ENCODE results near the gene RASIP1.
"Not testable (repeated sequence)": the region's sequence is repeated elsewhere in the genome, so short reads cannot be mapped to it uniquely, and the experiment has no call there.

RASIP1 gene

DNA sequence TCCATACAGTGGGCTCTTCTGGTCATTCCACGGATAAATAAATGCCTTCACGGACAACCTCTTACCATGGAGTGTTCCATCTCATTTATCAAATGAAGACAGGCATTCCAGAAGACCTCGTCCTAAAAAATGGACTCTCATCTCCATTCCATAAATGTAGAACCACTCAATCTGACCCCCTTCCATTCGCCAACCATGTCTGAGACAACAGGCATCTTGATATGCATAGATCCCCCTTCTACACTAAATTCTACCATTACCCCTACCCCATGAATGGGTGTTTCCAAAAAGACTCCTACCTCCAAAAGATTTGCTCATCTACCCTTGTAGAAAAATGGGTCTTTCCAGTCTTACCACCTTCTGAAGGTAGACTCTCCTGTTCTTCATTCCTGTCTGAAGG is 9.0 kb downstream of the RASIP1 start:
- no peak for DNase-seq

DNA sequence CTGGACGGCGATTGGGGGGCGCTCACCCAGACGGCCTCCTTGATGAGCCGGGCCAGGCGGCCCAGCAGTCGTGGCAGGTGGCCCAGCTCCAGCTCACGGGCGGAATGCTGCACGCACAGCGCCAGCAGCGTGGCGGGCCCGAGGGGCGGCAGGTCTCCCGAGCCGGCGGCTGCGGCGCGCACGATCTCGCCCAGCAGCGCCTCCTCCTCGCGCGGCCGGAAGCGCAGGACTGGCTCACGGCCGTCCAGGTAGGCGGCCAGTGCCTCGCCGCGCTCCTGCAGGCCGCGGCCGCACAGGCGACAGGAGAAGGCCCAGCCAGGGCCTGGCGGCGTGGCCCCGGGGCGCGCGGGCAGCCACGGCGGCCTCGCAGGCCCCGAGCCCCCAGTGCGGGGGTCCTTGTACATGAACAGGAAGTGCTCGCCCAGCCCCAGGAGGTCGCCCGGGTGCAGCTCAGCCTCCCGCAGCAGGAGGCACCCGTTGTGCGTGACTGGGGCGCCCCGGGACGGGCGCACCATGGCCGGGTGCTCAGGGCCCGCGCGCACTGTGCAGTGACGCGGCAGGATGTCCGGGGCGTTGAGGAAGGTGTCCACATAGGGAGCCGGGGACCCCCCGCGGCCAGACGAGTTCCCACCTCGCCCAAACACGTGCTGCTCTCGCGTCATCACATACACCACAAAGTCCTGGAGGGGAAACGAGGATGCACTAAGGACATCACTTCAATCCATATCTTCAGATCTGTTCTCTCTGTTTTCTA is 11.3 kb downstream of the RASIP1 start:
- no peak for DNase-seq

DNA sequence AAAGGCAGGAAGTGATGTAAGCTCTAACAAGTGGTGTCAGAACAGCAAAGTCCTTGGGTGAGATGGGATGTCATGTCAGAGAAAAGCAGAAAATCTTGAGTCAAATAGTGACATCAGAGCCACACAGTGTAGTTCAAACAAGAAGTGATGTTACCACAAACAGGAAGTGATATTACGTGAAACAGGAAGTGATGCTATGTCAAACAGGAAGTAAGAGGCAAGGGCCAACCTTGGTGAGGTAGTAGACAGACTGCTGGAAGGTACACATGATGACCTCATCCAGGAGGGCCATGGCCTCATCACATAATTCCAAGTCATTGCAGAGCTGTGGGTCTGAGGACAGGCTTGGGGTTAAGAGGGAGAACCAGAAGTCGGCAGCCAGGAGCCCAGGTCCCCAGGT is 13.9 kb downstream of the RASIP1 start:
- DNase-seq, result peak in 2 of 5 experiments; percentile 31 to 90

DNA sequence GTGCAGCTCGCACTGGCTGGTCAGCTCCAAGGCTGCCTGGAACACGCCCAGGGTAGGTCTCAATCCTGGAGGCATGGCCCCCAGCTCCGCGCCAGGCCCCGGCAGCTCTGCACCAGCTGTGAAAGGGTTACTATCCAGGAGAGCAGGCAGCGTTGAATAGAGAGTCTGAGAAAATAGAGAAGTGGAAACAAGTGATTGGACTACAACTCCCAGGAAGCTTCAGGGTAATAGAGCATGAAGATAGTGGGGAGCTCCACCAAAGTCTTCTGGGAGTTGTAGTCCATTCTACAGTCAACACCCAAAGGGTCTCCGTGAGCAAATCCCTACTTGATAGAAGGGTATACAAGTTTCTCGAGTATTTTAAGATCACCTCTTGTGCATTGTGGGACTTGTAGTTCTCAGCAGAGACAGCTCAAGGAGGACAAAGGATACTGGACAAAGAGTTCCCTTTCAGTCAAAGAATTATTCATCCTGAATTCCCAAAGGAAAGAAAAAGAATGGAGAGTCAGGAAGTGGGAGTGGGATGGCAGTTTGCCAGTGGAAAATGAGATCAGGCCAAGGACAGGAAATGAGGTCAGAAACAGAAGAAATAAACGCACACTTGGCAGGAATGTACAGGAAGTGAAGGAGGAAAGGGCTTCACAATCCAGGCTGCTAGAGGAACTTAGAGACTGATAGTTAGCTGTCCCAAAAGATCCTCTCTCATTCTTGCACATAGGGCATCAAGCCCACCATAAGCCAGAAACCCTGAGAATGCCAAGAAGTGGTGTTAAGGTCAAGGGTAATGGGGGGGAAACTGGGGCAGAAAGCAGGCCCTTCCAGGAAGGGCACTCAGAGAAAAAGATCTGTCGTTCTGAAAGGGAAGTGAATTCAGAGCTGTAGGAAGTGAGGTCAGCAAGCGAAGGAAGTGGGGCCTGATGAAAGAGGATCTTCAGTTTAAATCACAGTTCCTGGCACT is 15.3 kb downstream of the RASIP1 start:
- DNase-seq, result peak in 2 of 5 experiments; percentile 40 to 74

DNA sequence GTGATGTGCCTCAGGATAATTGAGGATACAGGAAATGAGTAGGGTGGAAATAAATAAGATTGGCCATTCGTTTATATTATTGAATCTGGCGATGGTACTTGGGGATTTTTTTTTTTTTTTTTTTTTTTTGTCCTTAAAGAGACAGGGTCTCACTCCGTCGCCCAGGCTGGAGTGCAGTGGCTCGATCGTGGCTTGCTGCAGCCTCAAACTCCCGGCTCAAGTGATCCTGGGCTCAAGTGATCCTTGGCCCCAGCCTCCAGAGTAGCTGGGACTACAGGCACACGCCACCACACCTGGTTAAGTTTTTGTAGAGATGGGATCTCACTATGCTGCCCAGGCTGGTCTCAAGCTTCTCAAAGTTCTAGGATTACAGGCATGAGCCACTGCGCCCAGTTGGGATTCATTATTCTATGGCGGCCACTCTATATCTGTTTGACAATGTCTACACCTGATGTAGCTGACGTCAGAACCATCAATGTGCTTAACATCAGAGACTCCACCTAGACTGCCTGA is 18.2 kb downstream of the RASIP1 start:
- DNase-seq, result no peak

DNA sequence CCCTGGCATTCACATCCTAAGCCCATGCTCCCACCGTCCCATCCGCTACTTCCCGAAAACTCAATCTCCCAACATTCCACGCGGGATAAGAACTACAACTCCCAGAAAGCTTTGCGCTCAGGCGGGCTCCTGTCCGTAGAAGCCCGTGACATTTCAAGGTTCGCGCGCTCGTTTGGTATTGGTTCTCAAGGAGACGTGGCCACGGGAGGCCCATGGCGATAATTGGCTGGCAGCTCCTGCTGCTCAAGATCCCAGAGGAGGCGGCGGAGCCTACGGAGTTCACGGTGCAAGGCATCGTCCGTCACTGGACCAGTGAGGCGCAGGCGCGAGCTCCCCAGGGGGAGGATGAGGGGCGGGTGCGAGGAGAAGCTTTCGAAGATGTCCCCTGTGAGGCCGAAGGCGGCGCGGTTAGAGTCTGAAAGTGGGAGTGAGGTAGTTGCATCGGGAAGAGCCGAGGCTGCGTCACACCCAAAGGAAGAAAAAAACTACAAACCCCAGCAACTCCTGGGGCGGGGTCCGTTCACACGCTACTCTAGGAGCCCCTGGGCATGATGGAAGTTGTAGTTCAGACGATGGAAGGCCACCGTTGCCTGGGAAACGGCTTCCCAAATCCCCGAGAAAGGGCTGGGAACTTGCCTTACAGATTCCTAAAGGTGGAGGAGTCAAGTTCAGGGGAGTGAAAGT is 19.7 kb downstream of the RASIP1 start:
- peak; percentile 69 to 98 (median 87) for DNase-seq

DNA sequence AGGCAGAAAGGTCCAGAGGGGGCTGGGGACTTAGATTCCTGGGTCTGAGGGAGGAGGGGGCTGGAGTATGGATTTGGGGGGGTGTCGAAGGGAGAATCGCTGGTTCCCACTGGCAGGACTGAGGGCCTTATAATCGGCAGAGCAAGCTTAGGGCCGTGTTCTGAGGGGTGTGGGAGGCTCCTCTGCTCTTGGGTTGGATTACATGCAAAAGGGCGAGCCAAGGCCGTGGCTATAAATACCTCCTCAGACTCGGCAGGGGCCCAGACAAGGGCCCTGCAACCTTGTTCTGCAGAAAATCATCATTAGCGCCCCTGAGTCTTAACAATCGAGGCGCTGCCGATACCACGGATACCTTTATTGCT is 20.2 kb downstream of the RASIP1 start:
- no peak for DNase-seq

DNA sequence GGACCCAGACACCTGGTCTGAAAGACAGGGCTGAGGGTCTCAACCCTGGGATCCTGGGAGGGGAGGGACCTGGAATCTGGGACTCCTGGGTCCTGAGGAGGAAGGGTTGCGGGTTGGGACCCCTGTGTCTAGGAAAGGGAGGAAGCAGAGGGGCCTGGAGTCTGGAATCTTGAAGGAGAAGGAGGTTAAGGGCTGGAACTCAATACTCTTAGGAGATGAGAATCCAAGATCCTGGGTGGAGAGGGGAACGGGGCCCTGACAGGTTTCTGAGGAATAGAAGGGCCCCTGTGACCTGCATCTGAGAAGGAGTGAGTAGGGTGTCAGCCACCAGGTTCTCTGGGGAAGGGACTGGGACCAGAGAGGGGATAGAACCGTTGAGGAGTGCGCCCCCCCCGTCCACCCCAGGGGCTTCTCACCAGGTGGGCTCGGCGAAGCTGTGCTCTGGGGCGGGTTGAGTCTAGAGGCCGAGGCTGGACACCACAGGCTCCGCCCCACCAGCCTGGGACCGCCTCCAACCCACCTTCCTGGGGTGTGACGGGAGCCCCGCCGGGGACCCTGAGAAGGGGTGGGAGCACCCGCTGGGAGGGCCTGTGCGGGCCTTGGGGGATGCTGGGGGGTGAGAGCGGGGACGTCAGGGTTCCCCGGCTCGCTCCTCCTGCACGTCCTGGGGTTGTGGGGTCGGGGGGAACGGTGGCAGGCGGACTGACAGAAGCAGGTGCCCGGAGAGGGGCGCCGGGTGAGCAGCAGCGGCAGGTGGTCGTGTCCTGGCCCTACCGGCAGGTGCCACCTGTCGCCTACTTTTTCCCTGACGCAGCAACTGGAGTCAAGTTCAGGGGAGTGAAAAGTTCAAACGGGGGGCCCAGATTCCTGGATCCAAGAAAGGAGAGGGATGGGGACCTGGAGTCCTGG is 20.9 kb downstream of the RASIP1 start, which contains the start of gene MAMSTR:
MAMSTR (minus strand) TSS at position 463 of the 909 bp plus-strand sequence. CDS start 694 bp downstream, outside the sequence.
- no peak for DNase-seq

DNA sequence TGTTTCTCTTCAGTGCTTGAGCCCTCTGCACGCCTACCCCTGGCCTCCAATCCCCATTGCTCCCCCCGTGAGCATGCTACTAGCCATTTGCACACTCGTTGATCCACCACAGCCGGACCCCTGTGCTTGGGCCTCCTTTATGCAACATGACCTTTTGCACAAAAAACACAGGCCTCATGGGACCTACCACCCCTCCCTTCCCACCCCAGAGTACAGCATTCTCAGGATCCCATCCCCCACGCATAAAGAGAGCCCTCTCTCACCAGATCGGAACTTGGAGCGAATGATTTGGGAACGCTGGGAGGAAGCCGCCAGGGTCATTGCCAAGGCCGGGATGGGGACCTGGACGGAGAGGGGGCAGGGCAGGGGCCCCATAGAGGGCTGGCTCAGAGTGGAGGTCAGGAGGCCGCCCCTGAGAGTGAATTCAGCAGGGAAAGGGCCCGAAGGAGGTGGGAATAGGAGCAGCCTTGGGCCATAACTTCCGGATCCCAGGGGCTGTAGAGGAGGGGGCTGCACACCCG is 21.6 kb downstream of the RASIP1 start:
- DNase-seq, result no peak

DNA sequence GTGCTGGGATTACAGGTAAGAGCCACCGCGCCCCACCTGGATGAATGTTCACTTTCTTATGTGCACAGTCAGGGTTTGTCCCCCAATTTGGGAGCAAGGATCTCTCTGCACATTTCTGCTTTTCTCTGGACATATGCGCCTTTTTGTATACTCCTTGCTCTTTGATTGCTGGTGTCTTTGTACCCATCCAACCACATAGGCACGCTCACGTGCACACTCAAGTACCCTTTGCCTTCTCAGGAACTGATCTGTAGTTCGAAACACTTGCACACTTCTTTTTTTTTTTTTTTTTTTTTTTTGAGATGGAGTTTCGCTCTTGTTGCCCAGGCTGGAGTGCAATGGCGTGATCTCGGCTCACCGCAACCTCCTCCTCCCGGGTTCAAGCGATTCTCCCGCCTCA is 22.3 kb downstream of the RASIP1 start:
- DNase-seq, result not testable (repeated sequence)

DNA sequence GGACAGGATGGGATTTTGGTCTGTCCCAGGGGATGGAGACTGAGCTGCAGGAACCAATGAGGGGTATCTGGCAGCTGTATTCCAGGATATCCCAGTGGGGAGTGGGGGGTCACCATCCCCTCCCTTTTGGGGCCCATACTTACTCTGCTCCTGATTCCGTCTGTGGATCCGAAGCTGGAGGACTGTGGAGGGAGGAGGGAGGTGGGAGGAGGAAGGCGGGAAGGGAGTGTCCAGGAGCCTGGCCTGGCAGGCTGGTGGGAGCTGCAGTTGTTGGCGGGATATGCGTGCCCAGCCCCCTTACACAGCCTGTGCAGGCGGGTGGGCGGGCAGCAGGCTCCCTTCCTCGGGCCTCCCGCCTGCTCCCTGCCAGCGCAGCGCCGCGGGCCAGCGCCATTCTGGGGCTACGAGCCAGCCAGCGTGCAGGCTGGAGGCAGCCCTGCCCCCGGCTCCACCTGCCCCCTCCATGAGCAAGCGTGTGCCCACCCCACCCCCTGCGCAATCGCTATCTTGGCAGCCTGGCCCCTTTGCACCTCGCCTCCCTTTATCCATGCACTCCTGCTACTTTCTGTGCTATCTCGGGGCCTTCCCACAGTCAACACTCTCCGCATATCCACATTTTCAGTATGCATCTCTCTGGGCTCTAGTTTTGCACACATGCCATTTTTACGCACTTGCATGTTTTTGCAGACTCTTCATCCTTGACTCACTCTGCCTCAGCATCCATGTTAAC is 23.7 kb downstream of the RASIP1 start:
- DNase-seq, result no peak

DNA sequence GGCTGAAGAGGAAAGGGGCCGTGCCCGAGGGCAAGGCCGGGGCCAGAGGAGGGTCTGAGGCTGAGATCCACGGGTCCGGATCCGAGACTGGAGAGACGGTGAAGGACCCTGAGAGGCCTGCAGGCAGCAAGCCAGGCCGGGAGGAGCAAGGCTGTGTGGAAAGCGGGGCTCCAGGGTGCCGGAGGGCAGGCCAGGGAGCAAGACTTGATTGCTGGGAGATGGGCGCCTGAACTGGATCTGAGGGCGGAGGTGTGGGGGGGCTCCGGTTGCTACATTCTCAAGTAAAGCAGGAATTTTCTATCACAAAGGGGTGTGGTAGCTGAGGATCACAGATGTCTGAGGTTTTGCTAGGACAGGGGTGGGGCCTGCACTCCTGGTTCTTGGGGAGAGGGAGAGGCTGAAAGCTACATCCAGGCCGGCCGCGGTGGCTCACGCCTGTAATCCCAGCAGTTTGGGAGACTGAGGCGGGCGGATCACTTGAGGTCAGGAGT is 24.7 kb downstream of the RASIP1 start:
- no peak for DNase-seq

DNA sequence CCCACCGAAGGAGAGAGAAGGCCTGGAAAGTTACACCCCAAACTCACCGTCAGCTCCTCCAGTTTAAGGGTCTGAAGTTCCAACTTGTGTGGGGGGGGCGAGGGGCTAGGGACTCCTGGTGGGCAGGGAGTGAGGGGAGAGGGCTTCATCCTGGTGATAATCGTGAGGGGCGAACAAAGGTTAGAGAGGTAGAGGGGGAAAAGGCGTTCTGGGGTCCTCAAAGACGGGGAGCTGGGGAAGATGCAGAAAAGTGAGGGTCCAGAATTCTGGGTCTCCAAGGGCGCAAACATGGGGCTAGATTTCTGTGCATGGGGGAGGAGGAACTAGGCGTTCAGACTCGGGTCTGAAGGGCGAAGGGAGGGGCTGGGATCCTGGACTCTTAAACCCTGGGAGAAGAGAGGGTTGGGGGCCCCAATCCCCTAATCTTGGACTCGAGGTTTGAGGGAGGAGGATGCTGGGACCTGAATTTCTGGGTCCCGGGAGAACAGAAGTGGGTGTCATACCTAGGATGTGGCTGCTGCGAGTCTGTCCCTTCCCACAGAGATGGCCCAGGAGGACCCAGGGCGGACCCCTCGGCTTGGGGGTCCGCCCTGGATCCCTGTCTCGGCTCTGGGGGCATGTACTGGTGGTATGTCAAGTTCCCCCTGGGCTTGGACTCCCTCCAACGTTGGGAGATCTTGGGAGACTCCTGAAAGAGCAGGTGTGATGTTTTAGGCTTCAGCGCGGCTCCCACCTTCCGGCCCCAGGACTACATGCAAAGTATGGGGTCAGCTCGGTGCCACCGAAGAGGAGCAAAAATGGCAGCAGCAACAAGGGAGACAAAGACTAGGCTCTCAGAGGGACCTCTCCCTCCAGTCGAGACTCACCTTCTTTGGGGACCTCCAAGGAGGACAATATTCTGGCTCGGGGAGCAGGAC is 25.4 kb downstream of the RASIP1 start:
- no peak for DNase-seq

DNA sequence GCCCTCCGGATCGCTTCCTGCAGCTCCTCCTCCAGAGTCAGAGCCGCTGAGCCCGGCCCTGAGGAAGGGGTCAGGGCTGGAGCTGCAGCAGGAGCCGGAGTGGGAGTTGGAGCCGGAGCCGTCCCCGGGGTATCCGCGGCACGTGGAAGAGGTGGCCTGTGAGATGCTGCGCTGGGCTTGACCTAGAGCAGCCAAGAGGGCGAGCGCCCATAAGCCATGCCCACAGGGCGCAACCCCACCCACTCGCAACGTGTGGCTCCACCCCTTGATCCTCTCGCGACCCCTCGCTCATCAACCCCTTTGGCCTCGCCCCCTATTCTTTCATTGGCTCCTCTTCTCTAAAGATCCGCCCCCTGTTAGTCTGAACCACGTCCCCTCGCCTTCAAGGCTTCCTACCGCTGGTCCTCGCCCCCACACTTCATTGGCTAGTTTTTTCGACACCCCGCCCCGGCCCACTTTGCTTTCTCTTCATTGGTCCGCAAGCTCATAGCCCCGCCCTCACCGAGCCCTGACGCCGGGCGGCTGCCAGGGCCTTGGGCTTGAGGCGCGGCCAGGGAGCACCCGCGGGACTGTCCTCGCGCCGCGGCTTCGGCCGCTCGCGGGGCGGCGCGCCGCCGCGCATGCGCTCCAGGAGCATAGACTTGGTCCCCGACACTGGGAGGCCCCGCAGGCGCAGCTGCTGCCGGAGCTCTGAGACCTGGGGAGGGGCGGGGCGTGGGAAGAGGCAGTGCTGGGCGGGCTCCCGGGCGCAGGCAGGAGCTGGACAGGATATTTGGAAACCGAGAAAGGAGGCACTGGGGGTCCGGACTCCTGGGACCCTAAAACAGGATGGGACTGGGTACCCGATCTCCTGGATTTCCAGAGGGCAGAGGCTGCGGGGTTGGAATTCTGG is 26.3 kb downstream of the RASIP1 start:
- DNase-seq, result peak; percentile 90 to 100 (median 96)

DNA sequence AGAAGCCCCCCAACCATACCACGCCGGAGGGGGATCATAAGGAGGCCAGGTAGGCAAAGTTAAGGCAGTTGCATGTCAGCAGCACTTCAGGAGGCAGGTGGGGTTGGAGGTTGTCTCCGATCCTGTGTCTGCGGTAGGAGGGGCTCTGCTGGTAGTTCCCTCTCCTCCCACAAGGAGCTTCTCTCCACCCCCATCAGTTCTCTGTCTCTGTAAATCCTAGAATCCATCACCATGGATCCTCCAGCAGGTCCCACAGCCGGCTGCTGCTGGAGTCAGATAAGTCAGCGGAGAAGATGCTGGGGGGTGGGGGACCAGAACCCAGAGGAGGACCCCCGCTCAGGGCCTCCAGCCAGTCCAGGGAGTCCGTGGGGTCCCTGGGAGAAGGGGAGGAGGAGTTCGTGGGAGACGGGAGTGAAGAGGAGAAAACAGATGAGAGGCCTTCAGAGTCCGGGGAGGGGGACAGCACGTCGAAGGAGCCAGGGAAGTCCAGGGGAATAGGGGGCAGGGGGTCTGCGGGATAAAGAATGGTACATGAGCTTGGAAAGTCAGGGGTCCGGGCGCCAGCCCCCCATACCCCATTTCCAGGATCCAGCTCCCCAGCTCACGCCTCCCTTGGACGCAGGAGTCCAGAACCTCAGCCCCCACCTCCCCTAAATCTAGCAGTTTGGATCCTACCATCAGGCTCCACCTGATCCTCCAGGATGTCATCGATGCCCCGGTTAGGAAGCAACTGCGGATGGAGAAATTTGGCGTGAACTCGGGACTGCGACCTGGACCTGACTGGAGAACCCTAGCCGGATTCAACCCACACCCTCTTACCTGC is 27.2 kb downstream of the RASIP1 start:
- peak in 1 of 5 experiments; percentile 25 for DNase-seq

DNA sequence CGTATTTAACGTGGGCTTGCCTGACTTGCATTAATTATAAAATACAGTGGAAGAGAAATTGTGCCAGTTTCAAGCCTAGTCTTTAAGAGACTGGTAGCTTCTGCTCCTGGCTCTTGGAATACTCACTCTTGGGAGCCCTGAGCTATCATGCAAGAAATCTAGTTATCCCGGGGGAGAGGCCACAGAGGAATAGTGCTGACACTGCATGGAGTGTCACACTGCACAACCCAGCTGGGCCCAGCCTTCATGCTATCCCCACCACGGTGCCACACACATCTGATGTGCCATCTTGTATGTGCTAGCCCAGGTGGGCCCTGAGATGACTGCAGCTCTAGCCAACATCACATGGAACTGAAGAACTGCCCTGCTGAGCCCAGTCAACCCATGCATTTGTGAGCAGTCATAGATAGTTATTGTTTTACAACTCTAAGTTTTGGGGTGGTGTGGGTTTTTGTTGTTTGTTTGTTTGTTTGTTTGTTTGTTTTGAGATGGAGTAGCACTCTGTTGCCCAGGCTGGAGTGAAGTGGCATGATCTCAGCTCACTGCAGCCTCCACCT is 29.2 kb downstream of the RASIP1 start:
- no peak for DNase-seq

DNA sequence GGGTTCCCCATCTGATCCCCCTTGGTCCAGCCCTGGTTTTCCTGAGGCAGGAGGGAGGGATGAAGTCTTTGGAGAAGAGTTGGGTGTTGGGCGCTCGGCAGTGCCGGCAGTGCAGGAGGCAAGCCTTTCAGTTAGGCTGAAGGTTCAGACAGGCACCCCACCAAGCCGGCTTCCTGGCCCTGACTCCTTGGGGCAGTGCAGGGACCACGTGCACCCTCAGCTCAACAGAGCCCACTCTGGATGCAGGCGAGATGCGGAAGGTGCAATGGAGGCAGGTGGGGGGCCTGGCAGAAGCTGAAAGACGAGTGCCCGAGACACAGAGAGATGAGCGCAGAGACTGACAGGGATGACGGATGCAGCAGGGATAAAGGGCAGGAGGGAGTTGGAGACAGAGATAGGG is 31.9 kb downstream of the RASIP1 start:
- DNase-seq, result no peak
